SK-N-SH (cell line): Measurements from ENCODE around the gene OTUD6A. TPM values are rescaled to one million over a fixed set of nuclear protein-coding genes. Genes with fewer than 3 reads are reported as not detected.

ENCODE experiments used
- CTCF ChIA-PET: fragments of 300-600, 350-600 bp; formaldehyde crosslinking; extraction: SDS; loops from one replicate; lab custom pipeline; 2021; lab: Yijun Ruan, JAX
- POLR2A ChIA-PET: fragments of 350-600 bp; sonication (Branson Sonifier 250); formaldehyde crosslinking; extraction: SDS; loops from one replicate; lab custom pipeline; 2020; ENCODE audit warnings: antibody characterized with exemption, inconsistent platforms; lab: Yijun Ruan, JAX
- DNase-seq: peaks from one replicate; pipeline ENCODE4 v3.0.0; 2012
- H2AFZ ChIP-seq: fragments of 200-600 bp; sonication (generic); 2 replicates; pipeline ENCODE4 v1.8.1; 2016; ENCODE audit warnings: antibody characterized with exemption, mild to moderate bottlenecking, low read depth
- H3F3A ChIP-seq: fragments of 200-600 bp; sonication (generic); replicated peaks from 2 replicates; pipeline ENCODE3; 2016; ENCODE audit warnings: antibody characterized with exemption, mild to moderate bottlenecking; ENCODE audit not compliant: insufficient read depth
- H3K27ac ChIP-seq, 2 experiments: fragments of 200-500 bp in 1 of 2; fragments of 200-600 bp in 1 of 2; sonication (Bioruptor generic) in 1 of 2; sonication (generic), shearing (Covaris generic) in 1 of 2; 2 replicates each; pipeline versions ENCODE4 v1.5.1 to v1.6.1; 2014 to 2016; ENCODE audit warnings: low read depth in 2 of 2, inconsistent platforms in 1 of 2, low read length in 1 of 2, mild to moderate bottlenecking in 1 of 2, mixed read lengths in 1 of 2
- H3K27me3 ChIP-seq: fragments of 200-600 bp; sonication (generic), shearing (Covaris generic); 2 replicates; pipeline ENCODE4 v1.6.1; 2016; ENCODE audit warnings: mixed run types; ENCODE audit not compliant: insufficient read depth
- H3K36me3 ChIP-seq, 2 experiments: fragments of 200-500 bp in 1 of 2; fragments of 200-600 bp in 1 of 2; sonication (Bioruptor generic) in 1 of 2; sonication (generic) in 1 of 2; replicated peaks in 1 of 2; 2 replicates each; pipeline versions ENCODE3 to v1.5.1; 2014 to 2016; ENCODE audit warnings: low read length in 1 of 2, mild to moderate bottlenecking in 1 of 2; ENCODE audit not compliant: insufficient read depth in 2 of 2, control insufficient read depth in 1 of 2
- H3K4me1 ChIP-seq, 2 experiments: fragments of 200-500 bp in 1 of 2; fragments of 200-600 bp in 1 of 2; sonication (Bioruptor generic) in 1 of 2; sonication (generic), shearing (Covaris generic) in 1 of 2; 2 replicates each; pipeline versions ENCODE4 v1.5.1 to v1.6.1; 2014 to 2016; ENCODE audit warnings: low read depth in 1 of 2, low read length in 1 of 2, mixed run types in 1 of 2; ENCODE audit not compliant: insufficient read depth in 2 of 2, control insufficient read depth in 1 of 2
- H3K4me2 ChIP-seq: fragments of 200-600 bp; sonication (generic), shearing (Covaris generic); 2 replicates; pipeline ENCODE4 v1.6.1; 2017; ENCODE audit warnings: mixed run types
- H3K4me3 ChIP-seq, 2 experiments: fragments of 200-500 bp in 1 of 2; fragments of 200-600 bp in 1 of 2; sonication (Bioruptor generic) in 1 of 2; sonication (generic), shearing (Covaris generic) in 1 of 2; 2 replicates each; pipeline versions ENCODE4 v1.5.1 to v1.8.1; 2014 to 2016; ENCODE audit warnings: low read depth in 2 of 2, inconsistent platforms in 1 of 2, low read length in 1 of 2, mild to moderate bottlenecking in 1 of 2, mixed read lengths in 1 of 2, moderate library complexity in 1 of 2
- H3K79me2 ChIP-seq: fragments of 200-600 bp; sonication (generic); 2 replicates; pipeline ENCODE4 v1.8.1; 2017; ENCODE audit warnings: mild to moderate bottlenecking; ENCODE audit not compliant: insufficient read depth
- H3K9ac ChIP-seq: fragments of 200-600 bp; sonication (generic); 2 replicates; pipeline ENCODE4 v1.6.1; 2017; ENCODE audit warnings: mixed run types
- H3K9me2 ChIP-seq: fragments of 200-600 bp; sonication (generic); 2 replicates; pipeline ENCODE4 v1.6.1; 2017; ENCODE audit warnings: mixed run types
- H3K9me3 ChIP-seq: fragments of 200-600 bp; sonication (generic); 2 replicates; pipeline ENCODE4 v1.6.1; 2017; ENCODE audit warnings: mixed run types, mild to moderate bottlenecking, moderate library complexity
- H4K20me1 ChIP-seq: fragments of 200-600 bp; sonication (generic); 2 replicates; pipeline ENCODE4 v1.6.1; 2017; ENCODE audit warnings: mild to moderate bottlenecking, mixed run types; ENCODE audit not compliant: insufficient read depth
- CHD2 ChIP-seq: fragments of 150-350 bp; IDR thresholded peaks from 2 replicates; pipeline ENCODE4 v1.6.1; 2018; ENCODE audit warnings: low read length; ENCODE audit not compliant: partially characterized antibody
- EP300 ChIP-seq, 2 experiments: IDR thresholded peaks; 2 replicates each; pipeline versions ENCODE4 v1.4.0 to v1.6.1; 2012; ENCODE audit warnings: borderline replicate concordance in 1 of 2, low read depth in 1 of 2, low read length in 1 of 2
- EZH2phosphoT487 ChIP-seq: fragments of 200-600 bp; sonication (generic); IDR thresholded peaks from 2 replicates; pipeline ENCODE4 v1.6.1; 2017; ENCODE audit warnings: low read depth, mixed run types, mild to moderate bottlenecking, antibody characterized with exemption, moderate library complexity, borderline replicate concordance
- FOSL2 ChIP-seq: IDR thresholded peaks from 2 replicates; pipeline ENCODE4 v1.4.0; 2012; ENCODE audit warnings: low read depth, mild to moderate bottlenecking, moderate library complexity, borderline replicate concordance
- FOXJ3 ChIP-seq: sonication (generic); formaldehyde crosslinking; IDR thresholded peaks from 2 replicates; pipeline ENCODE4 v1.5.1; 2020; ENCODE audit warnings: mild to moderate bottlenecking, missing genetic modification reagents
- FOXM1 ChIP-seq: IDR thresholded peaks from 2 replicates; pipeline ENCODE4 v1.4.0; 2012; ENCODE audit warnings: low read depth, mild to moderate bottlenecking
- GABPA ChIP-seq: IDR thresholded peaks from 2 replicates; pipeline ENCODE4 v1.4.0; 2012; ENCODE audit warnings: low read depth, mild to moderate bottlenecking
- MXI1 ChIP-seq: IDR thresholded peaks from 2 replicates; pipeline ENCODE4 v1.6.1; 2012; ENCODE audit warnings: mild to moderate bottlenecking, low read depth, low read length, improper control_type of control experiment
- NFIC ChIP-seq: IDR thresholded peaks from 2 replicates; pipeline ENCODE4 v1.4.0; 2012; ENCODE audit warnings: borderline replicate concordance
- NRF1 ChIP-seq: IDR thresholded peaks from 2 replicates; pipeline ENCODE4 v1.6.1; 2012; ENCODE audit warnings: low read depth, mild to moderate bottlenecking, low read length
- POLR2AphosphoS5 ChIP-seq: IDR thresholded peaks from 2 replicates; pipeline ENCODE4 v1.6.1; 2012; ENCODE audit warnings: low read depth, low read length
- RAD21 ChIP-seq: IDR thresholded peaks from 2 replicates; pipeline ENCODE4 v1.6.1; 2012; ENCODE audit warnings: mild to moderate bottlenecking, low read length
- RFX5 ChIP-seq: IDR thresholded peaks from 2 replicates; pipeline ENCODE4 v1.6.1; 2012; ENCODE audit warnings: mild to moderate bottlenecking, improper control_type of control experiment, low read length
- RXRA ChIP-seq: IDR thresholded peaks from 2 replicates; pipeline ENCODE4 v1.4.0; 2012; ENCODE audit warnings: low read depth, mild to moderate bottlenecking, borderline replicate concordance
- SMC3 ChIP-seq: IDR thresholded peaks from 2 replicates; pipeline ENCODE4 v1.6.1; 2012; ENCODE audit warnings: low read depth, low read length, improper control_type of control experiment
- TAF1 ChIP-seq: IDR thresholded peaks from 2 replicates; pipeline ENCODE4 v1.6.1; 2012; ENCODE audit warnings: low read depth, mild to moderate bottlenecking, low read length, moderate library complexity, borderline replicate concordance
- TCF12 ChIP-seq: IDR thresholded peaks from 2 replicates; pipeline ENCODE4 v1.4.0; 2012
- TEAD4 ChIP-seq: IDR thresholded peaks from 2 replicates; pipeline ENCODE4 v1.4.0; 2012; ENCODE audit warnings: mild to moderate bottlenecking, borderline replicate concordance; ENCODE audit not compliant: insufficient read depth
- YY1 ChIP-seq: IDR thresholded peaks from 2 replicates; pipeline ENCODE4 v1.4.0; 2012; ENCODE audit warnings: low read depth, mild to moderate bottlenecking
- WGBS: methylation state at CpG from one replicate; pipeline ENCODE4 v1.1.6; 2017; ENCODE audit warnings: low lambda C conversion rate; 5-methylcytosine and 5-hydroxymethylcytosine counted together
- polyA plus RNA-seq, 3 experiments: library from polyadenylated mRNA; depleted of rRNA; stranded (reverse); fragments of >200 nt; gene quantifications; 2 replicates each; pipeline ENCODE4 v1.2.3, GENCODE V29; 2012
- TF ChIP-seq, protein P1 (sequence below): IDR thresholded peaks from 2 replicates; pipeline ENCODE4; 2012
- TF ChIP-seq, protein P2 (sequence below): IDR thresholded peaks from 2 replicates; pipeline ENCODE4 v1.6.1; 2012; ENCODE audit warnings: mild to moderate bottlenecking, low read depth, low read length, moderate library complexity

Gene OTUD6A
- polyA plus RNA-seq, 1 of the 3 experiments (the other 2 are of a cell fraction): not detected

DNA sequence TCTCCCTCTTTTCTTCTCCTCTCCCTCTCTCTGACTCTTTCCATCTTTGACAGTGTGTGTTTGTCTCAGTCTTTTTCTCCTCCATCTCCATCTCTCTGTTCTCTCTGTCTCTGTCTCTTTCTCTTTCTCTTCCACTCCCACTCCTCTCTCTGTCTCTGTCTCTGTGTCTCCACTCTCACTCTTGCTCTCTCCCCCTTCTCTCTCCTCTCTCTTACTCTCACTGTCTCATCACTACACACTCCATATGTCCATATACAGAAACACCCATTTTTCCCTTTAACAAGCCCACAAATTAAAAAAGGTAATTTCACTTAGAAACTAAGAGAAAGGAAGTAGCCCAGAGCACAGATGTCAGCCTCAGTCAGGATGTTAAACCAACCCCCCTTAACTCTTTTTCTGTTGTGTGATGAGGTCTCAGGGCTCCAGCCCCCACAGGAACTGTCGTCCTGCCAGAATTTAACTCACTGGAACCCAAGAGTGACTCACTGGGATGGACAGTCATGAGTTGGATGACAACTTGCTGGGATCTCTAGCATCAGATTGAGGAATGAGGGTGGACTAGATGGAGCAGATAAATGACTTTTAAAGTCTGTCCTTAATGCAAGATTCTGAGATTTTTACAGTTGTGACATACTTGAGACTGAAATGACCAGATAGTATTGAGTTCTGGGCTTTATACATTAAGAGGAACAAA, 27.5 kb downstream of the OTUD6A start:
- TF ChIP-seq NFIC (peak; percentile 35; the same call in 1 of the 2 replicates), FOSL2 (peak; percentile 65; the same call in 1 of the 2 replicates), TCF12 (peak; percentile 19; the same call in 1 of the 2 replicates), GABPA (no peak), EZH2phosphoT487 (no peak), EP300 (IDR thresholded peaks at IDR 0.05; ENCODE audit: borderline replicate concordance in 1 of 2, low read depth in 1 of 2, low read length in 1 of 2) (no peak)
- TF ChIP-seq, protein P1, sequence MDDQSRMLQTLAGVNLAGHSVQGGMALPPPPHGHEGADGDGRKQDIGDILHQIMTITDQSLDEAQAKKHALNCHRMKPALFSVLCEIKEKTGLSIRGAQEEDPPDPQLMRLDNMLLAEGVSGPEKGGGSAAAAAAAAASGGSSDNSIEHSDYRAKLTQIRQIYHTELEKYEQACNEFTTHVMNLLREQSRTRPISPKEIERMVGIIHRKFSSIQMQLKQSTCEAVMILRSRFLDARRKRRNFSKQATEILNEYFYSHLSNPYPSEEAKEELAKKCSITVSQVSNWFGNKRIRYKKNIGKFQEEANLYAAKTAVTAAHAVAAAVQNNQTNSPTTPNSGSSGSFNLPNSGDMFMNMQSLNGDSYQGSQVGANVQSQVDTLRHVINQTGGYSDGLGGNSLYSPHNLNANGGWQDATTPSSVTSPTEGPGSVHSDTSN: 0 out of 2 replicates have a peak, but pooled peaks have one; percentile 12
- TF ChIP-seq, all 33 proteins: peak for 4
- H3K4me1 ChIP-seq: no peaks in the 10 kb centered on the region
- H3K36me3 ChIP-seq: no peaks in the 10 kb centered on the region
- H3F3A ChIP-seq: no peaks in the 10 kb centered on the region
- H3K27ac ChIP-seq: peak overlapping the region in 1 of 2 experiments; percentile 74; a peak in 2 of 4 replicates
- H3K9me2 ChIP-seq: no peaks in the 10 kb centered on the region
- H2AFZ ChIP-seq: no peak overlapping the region
- H3K4me2 ChIP-seq: peak overlapping the region; percentile 32; the same call in 1 of the 2 replicates
- H3K9me3 ChIP-seq: no peaks in the 10 kb centered on the region
- peaks cover 3% of the 10 kb centered on the region for H3K27me3 ChIP-seq
- H3K79me2 ChIP-seq: no peaks in the 10 kb centered on the region
- H3K4me3 ChIP-seq: no peak overlapping the region
- H3K9ac ChIP-seq: no peak overlapping the region
- POLR2A ChIA-PET: no interaction called here
- no peaks in the 10 kb centered on the region for H4K20me1 ChIP-seq
- 0% methylated on average over 1 of the region's 1 CpG for WGBS
- DNase-seq: no peak
- CTCF ChIA-PET: interaction anchor here (3.2 kb wide), 1 partner anchor 8 kb away, joined by 19 read pairs; no protein-coding TSS in a partner anchor

- no peak overlapping the region for H3K9ac ChIP-seq
- H4K20me1 ChIP-seq: no peaks in the 10 kb centered on the region
- ChIA-PET CTCF (interaction anchor here (1.9 kb wide), 1 partner anchor 59 kb away, joined by 6 read pairs; no protein-coding TSS in a partner anchor), POLR2A (no interaction called here)
- H3K4me3 ChIP-seq: no peak overlapping the region
- H3K79me2 ChIP-seq: no peaks in the 10 kb centered on the region
- H3K36me3 ChIP-seq: no peaks in the 10 kb centered on the region
- no peaks in the 10 kb centered on the region for H3K9me3 ChIP-seq
- H3K4me2 ChIP-seq: no peak overlapping the region
- H3K4me1 ChIP-seq: no peaks in the 10 kb centered on the region
- H3K27ac ChIP-seq: no peak overlapping the region
- DNase-seq: no peak
- peaks cover 3% of the 10 kb centered on the region for H3K27me3 ChIP-seq
- H3F3A ChIP-seq: no peaks in the 10 kb centered on the region
- no peak overlapping the region for H2AFZ ChIP-seq
- 25% methylated on average over 4 of the region's 4 CpGs for WGBS
- TF ChIP-seq NRF1 (no peak), FOSL2 (no peak), FOXJ3 (CRISPR knock-in tag) (no peak), RAD21 (no peak), MXI1 (no peak), RXRA (no peak), TAF1 (no peak), GABPA (no peak), POLR2AphosphoS5 (no peak), YY1 (no peak), CHD2 (no peak), RFX5 (no peak), FOXM1 (no peak), TCF12 (no peak), TEAD4 (no peak), SMC3 (no peak)
- TF ChIP-seq, protein P2, sequence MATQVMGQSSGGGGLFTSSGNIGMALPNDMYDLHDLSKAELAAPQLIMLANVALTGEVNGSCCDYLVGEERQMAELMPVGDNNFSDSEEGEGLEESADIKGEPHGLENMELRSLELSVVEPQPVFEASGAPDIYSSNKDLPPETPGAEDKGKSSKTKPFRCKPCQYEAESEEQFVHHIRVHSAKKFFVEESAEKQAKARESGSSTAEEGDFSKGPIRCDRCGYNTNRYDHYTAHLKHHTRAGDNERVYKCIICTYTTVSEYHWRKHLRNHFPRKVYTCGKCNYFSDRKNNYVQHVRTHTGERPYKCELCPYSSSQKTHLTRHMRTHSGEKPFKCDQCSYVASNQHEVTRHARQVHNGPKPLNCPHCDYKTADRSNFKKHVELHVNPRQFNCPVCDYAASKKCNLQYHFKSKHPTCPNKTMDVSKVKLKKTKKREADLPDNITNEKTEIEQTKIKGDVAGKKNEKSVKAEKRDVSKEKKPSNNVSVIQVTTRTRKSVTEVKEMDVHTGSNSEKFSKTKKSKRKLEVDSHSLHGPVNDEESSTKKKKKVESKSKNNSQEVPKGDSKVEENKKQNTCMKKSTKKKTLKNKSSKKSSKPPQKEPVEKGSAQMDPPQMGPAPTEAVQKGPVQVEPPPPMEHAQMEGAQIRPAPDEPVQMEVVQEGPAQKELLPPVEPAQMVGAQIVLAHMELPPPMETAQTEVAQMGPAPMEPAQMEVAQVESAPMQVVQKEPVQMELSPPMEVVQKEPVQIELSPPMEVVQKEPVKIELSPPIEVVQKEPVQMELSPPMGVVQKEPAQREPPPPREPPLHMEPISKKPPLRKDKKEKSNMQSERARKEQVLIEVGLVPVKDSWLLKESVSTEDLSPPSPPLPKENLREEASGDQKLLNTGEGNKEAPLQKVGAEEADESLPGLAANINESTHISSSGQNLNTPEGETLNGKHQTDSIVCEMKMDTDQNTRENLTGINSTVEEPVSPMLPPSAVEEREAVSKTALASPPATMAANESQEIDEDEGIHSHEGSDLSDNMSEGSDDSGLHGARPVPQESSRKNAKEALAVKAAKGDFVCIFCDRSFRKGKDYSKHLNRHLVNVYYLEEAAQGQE: no peak
- no peaks in the 10 kb centered on the region for H3K9me2 ChIP-seq
Measured at GRCh38 chrX:70092247-70092646, 30.0 kb downstream of the OTUD6A start.
